Ectodermal cell (in vitro differentiated cells): ENCODE measurements around the gene SF3A2.
"Not testable (repeated sequence)": the region's sequence is repeated elsewhere in the genome, so short reads cannot be mapped to it uniquely, and the experiment has no call there.

ENCODE experiments used
- H3K27ac ChIP-seq: 2 replicates; pipeline ENCODE4 v1.7.0; 2013; ENCODE audit warnings: mild to moderate bottlenecking, low read depth, low read length; ENCODE audit not compliant: insufficient read depth, poor library complexity, severe bottlenecking
- H3K27me3 ChIP-seq: 2 replicates; pipeline ENCODE4 v1.7.0; 2013; ENCODE audit warnings: mild to moderate bottlenecking, low read length; ENCODE audit not compliant: insufficient read depth, control insufficient read depth, poor library complexity, severe bottlenecking
- H3K36me3 ChIP-seq: one replicate; pipeline ENCODE4 v1.7.0; 2013; ENCODE audit warnings: low read length; ENCODE audit not compliant: control insufficient read depth, insufficient read depth
- H3K4me1 ChIP-seq: one replicate; pipeline ENCODE4 v1.7.0; 2013; ENCODE audit warnings: low read length; ENCODE audit not compliant: control insufficient read depth, insufficient read depth
- H3K4me3 ChIP-seq: 2 replicates; pipeline ENCODE4 v1.7.0; 2013; ENCODE audit warnings: low read depth, low read length, control low read depth; ENCODE audit not compliant: insufficient read depth
- H3K9me3 ChIP-seq: 2 replicates; pipeline ENCODE4 v1.7.0; 2013; ENCODE audit warnings: mild to moderate bottlenecking, low read length, moderate library complexity; ENCODE audit not compliant: control insufficient read depth
- whole genome bisulfite sequencing, 2 experiments: methylation state at CpG; one replicate each; pipeline ENCODE4 v1.1.7; 2013; ENCODE audit warnings: missing lambda C conversion rate in 2 of 2; 5-methylcytosine and 5-hydroxymethylcytosine counted together

SF3A2 gene

DNA sequence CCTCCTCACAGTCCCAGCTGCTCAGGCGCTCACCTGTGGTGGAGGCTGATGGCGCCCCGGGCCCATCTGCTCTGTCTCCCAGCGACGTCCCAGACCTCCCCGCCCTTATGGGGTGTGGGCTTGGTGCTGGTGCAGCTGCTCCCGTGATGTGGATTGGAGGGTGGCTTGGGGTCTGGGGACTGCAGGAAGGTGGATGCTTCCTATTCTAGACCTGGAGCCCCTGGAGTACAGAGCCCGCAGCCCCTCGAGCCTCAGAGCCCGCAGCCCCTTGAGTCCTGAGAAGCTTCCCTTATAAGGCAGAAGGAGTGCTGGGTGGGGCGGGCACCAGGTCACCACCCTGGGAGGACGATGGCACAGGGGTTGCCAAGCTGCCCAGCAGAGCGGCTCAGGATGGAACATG lies 41.3 kb upstream of the SF3A2 start:
- Histone ChIP-seq H3K27ac (no peak overlapping the region), H3K27me3 (no peaks in the 10 kb centered on the region), H3K9me3 (no peaks in the 10 kb centered on the region), H3K4me3 (no peak overlapping the region), H3K4me1 (peaks cover 5% of the 10 kb centered on the region), H3K36me3 (peaks cover 24% of the 10 kb centered on the region)
- WGBS, 2 experiments, result 94 to 96% methylated on average over 13 of the region's 13 CpGs

DNA sequence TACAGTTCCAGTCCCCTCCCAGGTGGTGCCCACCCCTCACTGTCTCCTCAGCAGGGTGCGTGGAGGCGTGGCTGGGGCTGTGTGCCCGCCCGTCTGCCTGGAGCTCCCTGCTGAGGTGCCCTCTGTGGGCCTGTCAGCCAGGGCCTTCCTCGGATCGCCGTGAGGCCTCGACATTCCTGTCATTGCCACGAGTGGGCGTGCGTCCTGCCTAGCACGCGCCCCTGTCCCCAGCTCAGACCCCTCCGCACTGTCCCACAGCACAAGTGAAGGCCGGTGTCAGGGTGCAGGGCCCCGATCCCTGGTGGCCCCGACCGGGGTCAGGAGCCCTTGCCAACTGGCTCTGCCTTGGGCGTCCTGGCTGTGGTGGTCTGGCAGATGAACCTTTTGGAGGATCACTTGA lies 40.7 kb upstream of the SF3A2 start:
- H3K4me1 ChIP-seq, result peaks cover 5% of the 10 kb centered on the region
- H3K36me3 ChIP-seq, result peaks cover 23% of the 10 kb centered on the region
- 94 to 95% methylated on average over 19 of the region's 19 CpGs for WGBS, 2 experiments

DNA sequence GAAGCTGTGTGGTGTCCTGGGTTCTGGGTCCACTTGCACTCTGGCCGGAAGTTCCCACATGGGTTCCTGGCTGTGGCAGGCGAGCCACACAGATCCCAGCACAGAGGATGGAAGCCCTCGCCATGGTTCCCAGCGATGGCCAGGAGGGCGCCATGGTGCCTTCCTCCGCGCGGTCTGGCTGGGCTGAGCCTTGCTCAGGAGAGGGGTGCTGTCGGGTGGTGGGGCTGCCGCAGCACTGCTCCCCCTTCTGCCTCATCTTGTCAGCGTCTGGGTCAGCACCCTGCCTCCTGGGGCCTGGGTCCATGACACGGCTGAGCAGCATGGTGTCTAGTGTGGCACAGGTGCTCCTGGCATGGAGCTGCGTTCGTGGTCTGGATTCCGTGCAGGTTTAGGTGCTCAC lies 39.4 kb upstream of the SF3A2 start:
- Histone ChIP-seq H3K4me1 (peaks cover 5% of the 10 kb centered on the region), H3K4me3 (no peak overlapping the region), H3K36me3 (peaks cover 18% of the 10 kb centered on the region), H3K27ac (no peak overlapping the region), H3K27me3 (no peaks in the 10 kb centered on the region), H3K9me3 (no peaks in the 10 kb centered on the region)
- WGBS, 2 experiments, result 95 to 96% methylated on average over 15 of the region's 15 CpGs

More for the DNA sequence above, 40.7 kb upstream of the SF3A2 start:
- Histone ChIP-seq H3K4me3 (no peak overlapping the region), H3K27me3 (no peaks in the 10 kb centered on the region), H3K9me3 (no peaks in the 10 kb centered on the region), H3K27ac (no peak overlapping the region)

DNA sequence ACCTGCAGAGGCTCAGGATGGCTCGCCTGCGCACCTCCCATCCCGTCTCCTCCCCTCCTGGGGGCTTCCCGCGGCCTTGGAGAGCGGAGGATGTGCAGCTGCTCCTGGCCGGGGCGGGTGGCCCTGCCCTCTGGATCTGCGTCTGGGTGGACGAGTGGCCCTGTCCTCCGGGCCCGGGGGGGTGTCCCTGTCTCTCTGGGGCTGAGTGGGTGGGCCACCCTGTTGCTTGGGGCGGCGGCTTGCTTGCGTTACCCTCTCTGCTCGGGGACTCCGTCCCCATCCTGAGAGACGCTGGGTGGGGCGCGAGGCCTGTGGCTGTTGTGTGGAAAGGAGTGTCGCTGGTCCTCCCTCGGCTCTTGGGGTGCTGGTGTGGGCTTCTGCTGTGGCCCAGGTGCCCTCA lies 38.3 kb upstream of the SF3A2 start:
- Histone ChIP-seq H3K4me1 (peaks cover 5% of the 10 kb centered on the region), H3K9me3 (no peaks in the 10 kb centered on the region), H3K36me3 (peaks cover 13% of the 10 kb centered on the region), H3K4me3 (no peak overlapping the region), H3K27ac (no peak overlapping the region), H3K27me3 (no peaks in the 10 kb centered on the region)
- WGBS, 2 experiments, result 96% methylated on average over 22 of the region's 22 CpGs

DNA sequence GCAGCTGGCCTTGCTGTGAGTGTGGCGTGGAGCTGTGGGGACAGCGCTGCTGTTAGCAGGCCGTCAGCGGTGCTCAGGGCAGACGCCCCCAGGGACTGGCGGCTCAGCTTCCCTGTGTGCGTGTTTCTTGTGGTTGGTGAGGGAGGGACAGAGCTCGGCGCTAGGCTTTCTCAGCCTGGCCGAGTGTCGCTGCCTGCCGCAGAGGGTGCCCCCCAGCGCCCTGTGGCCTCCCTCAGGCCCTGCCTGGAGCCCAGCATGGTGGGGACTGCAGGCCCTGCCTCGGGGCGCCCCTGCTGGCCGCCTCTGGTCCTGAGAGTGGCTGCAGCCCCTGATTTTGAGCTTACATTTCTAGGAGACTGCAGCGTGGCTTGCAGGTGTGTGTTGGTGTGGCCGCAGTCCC lies 37.4 kb upstream of the SF3A2 start:
- peaks cover 6% of the 10 kb centered on the region for H3K36me3 ChIP-seq
- no peak overlapping the region for H3K27ac ChIP-seq
- H3K4me1 ChIP-seq, result peaks cover 5% of the 10 kb centered on the region
- H3K4me3 ChIP-seq, result no peak overlapping the region
- H3K27me3 ChIP-seq, result no peaks in the 10 kb centered on the region
- 77 to 81% methylated on average over 18 of the region's 18 CpGs for WGBS, 2 experiments
- no peaks in the 10 kb centered on the region for H3K9me3 ChIP-seq

DNA sequence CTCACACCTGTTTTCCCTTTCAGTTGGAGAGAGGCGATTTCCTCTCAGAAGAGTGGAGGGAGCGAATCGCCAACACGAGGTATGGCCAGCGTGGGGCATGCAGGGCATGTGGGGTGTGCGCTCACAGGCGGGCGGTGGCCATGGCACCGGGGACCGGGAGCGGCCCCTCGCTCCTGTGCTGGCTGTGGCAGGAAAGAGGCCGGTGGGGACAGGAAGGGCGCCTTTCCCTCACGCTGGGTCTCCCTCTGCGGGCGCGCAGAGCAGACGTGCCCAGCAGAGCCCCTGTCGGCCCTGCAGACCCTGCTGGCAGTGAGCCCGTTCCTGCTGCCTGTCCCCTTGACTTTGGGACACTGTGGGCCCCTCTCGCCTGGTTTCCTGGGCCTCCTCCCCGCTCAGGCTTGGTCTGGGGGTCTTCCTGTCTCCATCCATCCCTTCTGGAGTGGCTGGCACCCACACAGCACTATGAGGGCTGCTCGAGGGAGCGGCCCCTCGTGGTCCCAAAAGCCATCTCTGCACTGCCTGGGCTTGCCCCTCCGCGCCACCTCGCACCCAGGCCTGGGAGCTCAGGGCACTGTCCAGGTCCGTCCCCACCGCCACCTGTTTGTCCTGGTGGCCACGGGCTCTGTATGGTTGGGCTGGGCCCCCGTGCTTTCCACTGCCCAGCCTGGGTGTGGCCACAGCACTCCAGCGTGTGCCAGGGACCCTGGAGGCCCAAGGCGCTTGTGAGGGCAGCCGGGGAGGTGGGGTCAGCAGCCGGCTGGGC lies 36.6 kb upstream of the SF3A2 start:
- peaks cover 6% of the 10 kb centered on the region for H3K36me3 ChIP-seq
- H3K4me3 ChIP-seq, result no peak overlapping the region
- H3K4me1 ChIP-seq, result peaks cover 5% of the 10 kb centered on the region
- peak overlapping the region; percentile 76 for H3K27ac ChIP-seq
- H3K27me3 ChIP-seq, result no peaks in the 10 kb centered on the region
- H3K9me3 ChIP-seq, result no peaks in the 10 kb centered on the region
- WGBS, 2 experiments, result 96 to 97% methylated on average over 37 of the region's 37 CpGs

DNA sequence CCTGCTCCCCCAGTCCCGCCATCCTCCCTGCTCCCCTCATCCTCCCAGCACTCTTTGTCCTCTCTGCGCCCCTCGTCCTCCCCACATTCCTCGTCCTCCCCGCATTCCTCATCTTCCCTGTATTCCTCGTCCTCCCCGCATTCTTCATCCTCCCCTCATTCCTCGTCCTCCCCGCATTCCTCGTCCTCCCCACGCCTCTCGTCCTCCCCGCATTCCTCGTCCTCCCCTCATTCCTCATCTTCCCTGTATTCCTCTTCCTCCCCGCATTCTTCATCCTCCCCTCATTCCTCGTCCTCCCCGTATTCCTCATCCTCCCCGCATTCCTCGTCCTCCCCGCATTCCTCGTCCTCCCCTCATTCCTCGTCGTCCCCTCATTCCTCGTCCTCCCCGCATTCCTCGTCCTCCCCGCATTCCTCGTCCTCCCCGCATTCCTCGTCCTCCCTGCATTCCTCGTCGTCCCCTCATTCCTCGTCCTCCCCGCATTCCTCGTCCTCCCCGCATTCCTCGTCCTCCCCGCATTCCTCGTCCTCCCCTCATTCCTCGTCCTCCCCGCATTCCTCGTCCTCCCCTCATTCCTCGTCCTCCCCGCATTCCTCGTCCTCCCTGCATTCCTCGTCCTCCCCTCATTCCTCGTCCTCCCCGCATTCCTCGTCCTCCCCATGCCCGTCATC lies 35.9 kb upstream of the SF3A2 start:
- peak overlapping the region; percentile 87 for H3K27ac ChIP-seq
- H3K4me3 ChIP-seq, H3K36me3 ChIP-seq, H3K27me3 ChIP-seq, H3K4me1 ChIP-seq, H3K9me3 ChIP-seq: not testable (repeated sequence)
- WGBS, 2 experiments, result 95% methylated on average over 50 of the region's 50 CpGs

DNA sequence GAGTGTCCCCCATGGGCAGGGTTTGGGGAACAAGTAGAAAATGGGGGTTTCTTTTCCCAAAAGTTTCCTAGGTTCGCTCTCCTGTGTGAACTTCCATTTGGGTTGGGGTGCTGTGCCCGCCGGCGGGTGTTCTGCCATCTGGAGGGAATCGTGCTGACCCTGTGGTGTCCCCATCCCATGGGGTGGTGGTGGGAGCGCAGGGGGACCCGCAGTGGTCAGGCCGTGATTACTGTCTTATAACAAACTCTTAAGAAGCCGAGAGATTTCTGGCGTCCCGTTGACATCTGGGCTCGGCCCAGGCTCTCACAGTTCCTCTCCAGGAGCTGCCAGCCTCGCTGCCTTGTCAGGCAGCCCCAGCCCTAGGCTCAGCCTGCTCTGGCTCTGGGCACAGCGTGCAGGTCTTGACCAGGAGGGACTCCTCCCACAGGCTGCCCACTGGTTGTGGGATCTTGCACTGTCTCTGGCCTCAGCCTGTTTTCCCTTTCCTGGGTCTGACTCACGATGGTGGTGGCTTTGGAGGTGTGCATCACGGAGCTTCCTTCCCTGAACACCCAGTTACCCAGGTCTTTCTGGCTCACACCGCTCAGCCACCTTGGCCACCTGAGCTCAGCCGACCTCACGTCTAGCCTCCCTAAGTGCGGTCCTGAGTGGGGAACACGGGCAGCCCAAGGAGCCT lies 35.0 kb upstream of the SF3A2 start:
- peaks cover 5% of the 10 kb centered on the region for H3K4me1 ChIP-seq
- 96% methylated on average over 21 of the region's 21 CpGs for WGBS, 2 experiments
- no peaks in the 10 kb centered on the region for H3K9me3 ChIP-seq
- H3K4me3 ChIP-seq, result no peak overlapping the region
- peak overlapping the region; percentile 87 for H3K27ac ChIP-seq
- peaks cover 6% of the 10 kb centered on the region for H3K36me3 ChIP-seq
- no peaks in the 10 kb centered on the region for H3K27me3 ChIP-seq

DNA sequence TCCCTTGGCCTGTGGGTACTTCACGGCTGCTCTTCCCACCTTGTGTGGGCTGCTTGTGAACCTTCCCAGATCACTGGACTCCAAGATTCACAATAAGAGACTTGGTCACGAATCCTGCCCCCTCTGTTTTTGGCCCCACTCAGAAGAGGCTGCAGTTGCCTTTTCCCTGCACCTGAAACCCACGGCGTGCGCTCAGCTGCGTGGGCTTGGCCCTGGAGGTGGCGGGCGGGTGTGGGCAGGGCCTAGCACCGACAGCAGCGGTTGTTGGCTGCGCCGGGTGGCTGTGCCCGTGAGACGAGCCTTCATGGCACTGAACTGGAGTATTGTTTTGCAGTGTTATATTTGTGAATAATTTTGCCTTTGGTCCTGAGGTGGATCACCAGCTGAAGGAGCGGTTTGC lies 34.3 kb upstream of the SF3A2 start:
- Histone ChIP-seq H3K4me1 (peaks cover 13% of the 10 kb centered on the region), H3K27me3 (no peaks in the 10 kb centered on the region), H3K27ac (no peak overlapping the region), H3K4me3 (no peak overlapping the region), H3K36me3 (peaks cover 6% of the 10 kb centered on the region), H3K9me3 (no peaks in the 10 kb centered on the region)
- 96% methylated on average over 15 of the region's 15 CpGs for whole genome bisulfite sequencing, 2 experiments

DNA sequence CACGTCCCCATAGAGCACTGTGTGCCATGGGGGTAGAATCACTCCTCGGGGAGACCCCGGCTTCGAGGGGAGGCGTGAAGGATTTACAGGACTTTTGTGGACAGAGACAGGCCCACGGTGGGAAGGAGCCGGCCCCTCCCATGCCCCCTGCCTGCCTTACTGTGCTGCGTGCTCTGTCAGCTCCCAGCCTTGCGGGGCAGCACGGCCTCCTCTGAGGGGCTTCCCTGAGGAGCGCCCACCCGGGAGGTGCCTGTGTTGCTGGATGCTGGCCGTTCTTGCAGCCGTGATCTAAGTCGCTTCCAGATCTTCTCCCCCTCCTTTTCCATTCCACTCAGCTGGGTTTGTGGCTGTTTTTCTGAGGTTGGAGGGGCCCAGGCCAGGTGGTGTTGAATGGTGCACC lies 29.6 kb upstream of the SF3A2 start:
- Histone ChIP-seq H3K4me1 (peaks cover 18% of the 10 kb centered on the region), H3K36me3 (peaks cover 4% of the 10 kb centered on the region), H3K27me3 (no peaks in the 10 kb centered on the region), H3K9me3 (no peaks in the 10 kb centered on the region), H3K27ac (no peak overlapping the region), H3K4me3 (no peak overlapping the region)
- WGBS, 2 experiments, result 93% methylated on average over 15 of the region's 15 CpGs
